Measurements from ENCODE around the gene LMBRD1.
"Not testable (repeated sequence)": the region's sequence is repeated elsewhere in the genome, so short reads cannot be mapped to it uniquely, and the experiment has no call there.

The LMBRD1 gene

GRCh38 chr6:69796642-69797390 is at the start of gene LMBRD1:
LMBRD1 (minus strand) TSS chr6:69797010; CDS start chr6:69796881, 129 bp downstream.
- DNase-seq: peak; percentile 77 to 99 (median 95)

GRCh38 chr6:69846312-69846711 is 49.5 kb upstream of the LMBRD1 start:
- DNase-seq: no peak

GRCh38 chr6:69843189-69843588 is 46.4 kb upstream of the LMBRD1 start:
- DNase-seq: no peak

- DNase-seq: no peak
Observed at GRCh38 chr6:69841862-69842261, 45.1 kb upstream of the LMBRD1 start.

GRCh38 chr6:69835414-69836179 is 38.8 kb upstream of the LMBRD1 start:
- peak in 8 of 56 donors; percentile 1 to 30 (median 4) for DNase-seq

GRCh38 chr6:69832558-69832957 is 35.7 kb upstream of the LMBRD1 start:
- no peak for DNase-seq

GRCh38 chr6:69827276-69827893 is 30.6 kb upstream of the LMBRD1 start:
- DNase-seq: no peak

GRCh38 chr6:69825904-69826303 is 29.1 kb upstream of the LMBRD1 start:
- no peak for DNase-seq

- DNase-seq: not testable (repeated sequence)
Observed at GRCh38 chr6:69824355-69824754, 27.5 kb upstream of the LMBRD1 start.

- no peak for DNase-seq
Observed at GRCh38 chr6:69820438-69820837, 23.6 kb upstream of the LMBRD1 start.

GRCh38 chr6:69820018-69820417 is 23.2 kb upstream of the LMBRD1 start:
- no peak for DNase-seq

GRCh38 chr6:69819138-69819537 is 22.3 kb upstream of the LMBRD1 start:
- no peak for DNase-seq

GRCh38 chr6:69818223-69818930 is 21.6 kb upstream of the LMBRD1 start:
- DNase-seq: no peak

GRCh38 chr6:69817358-69817757 is 20.5 kb upstream of the LMBRD1 start:
- no peak for DNase-seq

- DNase-seq: no peak
Observed at GRCh38 chr6:69816569-69816968, 19.8 kb upstream of the LMBRD1 start.

- no peak for DNase-seq
Observed at GRCh38 chr6:69816026-69816425, 19.2 kb upstream of the LMBRD1 start.

GRCh38 chr6:69813508-69813907 is 16.7 kb upstream of the LMBRD1 start:
- no peak for DNase-seq

- no peak for DNase-seq
Observed at GRCh38 chr6:69812746-69813427, 16.1 kb upstream of the LMBRD1 start.

- no peak for DNase-seq
Observed at GRCh38 chr6:69802995-69803394, 6.2 kb upstream of the LMBRD1 start.

- DNase-seq: no peak
Observed at GRCh38 chr6:69801711-69802110, 4.9 kb upstream of the LMBRD1 start.

GRCh38 chr6:69801225-69801624 is 4.4 kb upstream of the LMBRD1 start:
- DNase-seq: no peak

Data from nucleus accumbens (tissue), 56 donors.